ENCODE results near the gene SCOC.

GRCh38 chr4:140358281-140358680 is 15.2 kb upstream of the SCOC start:
- TF ChIP-seq RFX5 (IDR thresholded peaks at IDR 0.05; ENCODE audit: low read depth, low read length) (no peak), CTCF (conservative IDR thresholded peaks at IDR 0.05; ENCODE audit: low read depth, low read length) (no peak), NFE2L2 (IDR thresholded peaks at IDR 0.05; ENCODE audit: low read depth, low read length) (no peak), CEBPB (IDR thresholded peaks at IDR 0.05; ENCODE audit: low read depth, low read length) (no peak), POLR2A (IDR thresholded peaks at IDR 0.05; ENCODE audit: low read depth, low read length) (no peak), RCOR1 (IDR thresholded peaks at IDR 0.05; ENCODE audit: insufficient replicate concordance, low read length) (no peak), MXI1 (IDR thresholded peaks at IDR 0.05; ENCODE audit: borderline replicate concordance, low read depth, low read length) (no peak)
